Mucosa of stomach (tissue), 1 donor: ENCODE measurements around the gene POLR2H.

ENCODE experiments used
- H3K27me3 ChIP-seq: one replicate; pipeline ENCODE4 v1.7.0; 2013; ENCODE audit warnings: mild to moderate bottlenecking, low read length; ENCODE audit not compliant: control insufficient read depth, insufficient read depth
- H3K36me3 ChIP-seq: one replicate; pipeline ENCODE4 v1.7.0; 2013; ENCODE audit warnings: low read length; ENCODE audit not compliant: control insufficient read depth, insufficient read depth
- H3K4me1 ChIP-seq: one replicate; pipeline ENCODE4 v1.7.0; 2013; ENCODE audit warnings: mild to moderate bottlenecking, low read length; ENCODE audit not compliant: control insufficient read depth, insufficient read depth
- H3K4me3 ChIP-seq: one replicate; pipeline ENCODE4 v1.7.0; 2013; ENCODE audit warnings: low read length
- H3K9ac ChIP-seq: one replicate; pipeline ENCODE4 v1.7.0; 2013; ENCODE audit warnings: mild to moderate bottlenecking, low read length, moderate library complexity
- H3K9me3 ChIP-seq: one replicate; pipeline ENCODE4 v1.7.0; 2013; ENCODE audit warnings: mild to moderate bottlenecking, low read length, moderate library complexity; ENCODE audit not compliant: control insufficient read depth
- donor health status: Pancreatic carcinoma.

POLR2H gene

DNA sequence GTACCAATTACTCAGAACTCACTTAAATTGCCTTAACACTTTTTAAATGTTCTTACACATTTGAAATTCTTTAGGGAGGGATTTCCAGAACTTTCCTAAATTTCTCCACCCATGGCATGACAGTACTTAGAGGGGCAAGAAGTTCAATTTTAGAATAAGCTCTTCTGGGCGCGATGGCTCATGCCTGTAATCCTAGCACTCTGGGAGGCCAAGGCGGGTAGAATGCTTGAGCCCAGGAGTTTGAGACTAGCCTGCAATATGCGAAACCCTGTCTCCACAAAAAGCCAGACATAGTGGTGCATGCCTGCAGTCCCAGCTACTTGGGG is 13.5 kb upstream of the POLR2H start:
- peaks cover 41% of the 10 kb centered on the region for H3K4me1 ChIP-seq
- no peak overlapping the region for H3K4me3 ChIP-seq
- no peaks in the 10 kb centered on the region for H3K27me3 ChIP-seq
- no peaks in the 10 kb centered on the region for H3K9me3 ChIP-seq
- no peak overlapping the region for H3K9ac ChIP-seq
- no peaks in the 10 kb centered on the region for H3K36me3 ChIP-seq

GRCh38 chr3:184349563-184350470 is 11.7 kb upstream of the POLR2H start:
- H3K9ac ChIP-seq, result no peak overlapping the region
- no peak overlapping the region for H3K4me3 ChIP-seq
- H3K9me3 ChIP-seq, result no peaks in the 10 kb centered on the region
- no peaks in the 10 kb centered on the region for H3K27me3 ChIP-seq
- H3K4me1 ChIP-seq, result peaks cover 42% of the 10 kb centered on the region
- no peaks in the 10 kb centered on the region for H3K36me3 ChIP-seq

DNA sequence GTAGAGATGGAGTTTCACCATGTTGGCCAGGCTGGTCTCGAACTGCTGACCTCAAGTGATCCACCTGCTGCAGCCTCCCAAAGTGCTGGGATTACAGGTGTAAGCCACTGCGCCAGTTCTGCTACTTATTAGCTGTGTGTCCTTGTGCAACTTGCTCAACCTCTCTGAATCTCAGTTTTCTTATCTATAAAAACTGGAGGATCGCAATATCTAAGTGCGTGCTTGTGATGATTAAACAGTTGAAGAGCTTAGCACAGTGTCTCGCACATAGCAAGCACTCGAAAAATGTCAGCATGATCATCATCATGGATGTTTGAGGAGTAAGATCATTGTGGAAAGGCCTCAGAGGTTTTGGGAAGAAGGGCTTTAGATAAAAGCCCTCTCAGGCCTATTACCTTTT is 10.9 kb upstream of the POLR2H start:
- no peaks in the 10 kb centered on the region for H3K36me3 ChIP-seq
- no peak overlapping the region for H3K4me3 ChIP-seq
- no peak overlapping the region for H3K9ac ChIP-seq
- no peaks in the 10 kb centered on the region for H3K9me3 ChIP-seq
- peaks cover 37% of the 10 kb centered on the region for H3K4me1 ChIP-seq
- H3K27me3 ChIP-seq, result no peaks in the 10 kb centered on the region

GRCh38 chr3:184351511-184352148 is 9.9 kb upstream of the POLR2H start:
- no peak overlapping the region for H3K4me3 ChIP-seq
- peak overlapping the region; percentile 66 for H3K9ac ChIP-seq

GRCh38 chr3:184352149-184352785 is 9.2 kb upstream of the POLR2H start:
- H3K27me3 ChIP-seq, result no peaks in the 10 kb centered on the region
- peak overlapping the region; percentile 10 for H3K4me3 ChIP-seq
- H3K4me1 ChIP-seq, result peaks cover 33% of the 10 kb centered on the region
- H3K9me3 ChIP-seq, result no peaks in the 10 kb centered on the region
- H3K9ac ChIP-seq, result peak overlapping the region; percentile 66
- H3K36me3 ChIP-seq, result no peaks in the 10 kb centered on the region

More at GRCh38 chr3:184351511-184352148, 9.9 kb upstream of the POLR2H start:
- H3K4me1 ChIP-seq, result peaks cover 33% of the 10 kb centered on the region
- no peaks in the 10 kb centered on the region for H3K9me3 ChIP-seq
- H3K36me3 ChIP-seq, result no peaks in the 10 kb centered on the region
- no peaks in the 10 kb centered on the region for H3K27me3 ChIP-seq

DNA sequence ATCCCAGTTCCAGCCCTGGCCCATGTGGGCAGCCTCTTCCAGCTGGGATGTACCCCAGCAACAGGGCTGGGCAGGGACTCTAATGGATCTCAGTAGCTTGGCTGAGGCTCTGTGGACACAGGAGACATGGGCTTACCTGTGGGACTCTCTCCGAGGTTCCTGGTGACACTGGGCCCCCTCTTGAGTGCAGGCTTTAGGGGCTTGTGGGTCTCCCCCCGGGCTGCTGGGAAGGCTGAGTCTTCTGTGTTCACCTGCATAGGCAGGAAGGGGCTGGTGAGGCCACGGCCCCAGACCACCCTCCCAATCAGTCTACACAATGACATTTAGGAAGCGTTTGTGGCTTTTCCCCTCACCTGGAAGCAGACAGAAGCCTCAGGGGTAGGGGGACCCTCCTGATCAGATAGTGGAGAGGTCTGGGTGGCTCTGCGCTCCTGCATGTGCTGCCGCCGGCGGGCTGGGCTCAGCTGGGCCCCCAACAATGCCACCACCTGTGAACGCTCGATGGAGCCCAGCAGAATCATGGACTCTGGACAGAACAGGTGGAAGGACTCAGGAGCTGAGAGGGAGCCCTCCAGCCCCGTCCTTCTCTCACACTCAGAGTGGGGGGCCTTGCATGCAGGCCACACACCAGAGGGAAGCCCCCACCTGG is 8.5 kb upstream of the POLR2H start:
- no peaks in the 10 kb centered on the region for H3K27me3 ChIP-seq
- peaks cover 33% of the 10 kb centered on the region for H3K4me1 ChIP-seq
- H3K4me3 ChIP-seq, result no peak overlapping the region
- H3K9me3 ChIP-seq, result no peaks in the 10 kb centered on the region
- no peak overlapping the region for H3K9ac ChIP-seq
- H3K36me3 ChIP-seq, result no peaks in the 10 kb centered on the region

GRCh38 chr3:184353546-184353941 is 8.0 kb upstream of the POLR2H start:
- no peaks in the 10 kb centered on the region for H3K36me3 ChIP-seq
- H3K4me1 ChIP-seq, result peaks cover 33% of the 10 kb centered on the region
- no peaks in the 10 kb centered on the region for H3K27me3 ChIP-seq
- H3K9ac ChIP-seq, result no peak overlapping the region
- H3K4me3 ChIP-seq, result no peak overlapping the region
- no peaks in the 10 kb centered on the region for H3K9me3 ChIP-seq

- Histone ChIP-seq H3K9ac (no peak overlapping the region), H3K9me3 (no peaks in the 10 kb centered on the region), H3K4me3 (no peak overlapping the region), H3K36me3 (no peaks in the 10 kb centered on the region), H3K4me1 (peaks cover 33% of the 10 kb centered on the region), H3K27me3 (no peaks in the 10 kb centered on the region)
Measured at GRCh38 chr3:184354121-184354728, 7.3 kb upstream of the POLR2H start.

- no peak overlapping the region for H3K4me3 ChIP-seq
- H3K4me1 ChIP-seq, result peaks cover 29% of the 10 kb centered on the region
- H3K9me3 ChIP-seq, result no peaks in the 10 kb centered on the region
- H3K36me3 ChIP-seq, result no peaks in the 10 kb centered on the region
- no peaks in the 10 kb centered on the region for H3K27me3 ChIP-seq
- H3K9ac ChIP-seq, result no peak overlapping the region
Measured at GRCh38 chr3:184354754-184355153, 6.8 kb upstream of the POLR2H start.

DNA sequence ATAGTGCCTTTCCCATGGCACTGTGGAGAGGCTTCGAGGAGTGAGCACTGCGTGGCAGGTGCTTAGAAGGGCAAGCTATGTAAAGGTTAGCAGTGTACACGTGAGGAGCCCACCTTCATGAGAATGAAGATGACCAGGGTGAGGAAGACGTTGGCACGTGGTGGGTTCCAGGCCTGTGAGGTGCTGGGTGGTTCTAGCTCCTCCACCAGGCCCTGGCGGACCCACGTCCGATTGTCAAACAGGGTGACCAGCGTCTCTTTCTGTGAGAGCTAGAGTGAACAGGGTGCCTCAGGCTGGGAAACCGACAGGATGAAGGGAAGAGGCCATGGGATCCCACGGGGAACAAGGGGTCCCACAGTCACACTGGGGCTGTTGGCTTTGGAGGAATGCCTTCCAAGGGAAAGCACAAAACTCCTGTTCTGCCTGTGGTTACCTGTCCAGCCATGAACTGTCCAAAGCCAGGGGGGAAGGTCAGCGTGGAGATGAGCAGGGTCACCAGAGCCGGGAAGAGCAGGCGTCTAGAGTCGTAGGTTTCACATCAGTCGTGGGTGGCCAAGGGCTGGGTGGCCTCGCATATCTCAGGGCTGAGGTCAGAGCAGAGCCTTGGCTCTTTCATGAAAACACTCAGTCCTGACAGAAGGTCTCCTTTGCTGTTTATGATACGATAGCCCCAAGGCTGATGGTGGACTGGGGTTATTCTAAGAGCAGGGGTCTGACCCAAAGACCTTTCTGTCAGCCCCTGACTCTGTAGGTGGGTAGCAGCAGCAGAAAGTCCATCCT is 6.1 kb upstream of the POLR2H start:
- H3K4me3 ChIP-seq, result no peak overlapping the region
- H3K9me3 ChIP-seq, result no peaks in the 10 kb centered on the region
- peaks cover 31% of the 10 kb centered on the region for H3K4me1 ChIP-seq
- no peak overlapping the region for H3K9ac ChIP-seq
- no peaks in the 10 kb centered on the region for H3K27me3 ChIP-seq
- no peaks in the 10 kb centered on the region for H3K36me3 ChIP-seq
